NCI-H2227 treated with DMSO at 0.1 percent for 48 hours (cell line): ENCODE data around the gene ZYX.
A peak's percentile ranks its signal among the peaks of the same experiment; 100 is the strongest.

Source experiments
- DNase-seq: peaks from one replicate; lab custom pipeline; 2025; lab: John Stamatoyannopoulos, UW

ZYX gene, protein sequence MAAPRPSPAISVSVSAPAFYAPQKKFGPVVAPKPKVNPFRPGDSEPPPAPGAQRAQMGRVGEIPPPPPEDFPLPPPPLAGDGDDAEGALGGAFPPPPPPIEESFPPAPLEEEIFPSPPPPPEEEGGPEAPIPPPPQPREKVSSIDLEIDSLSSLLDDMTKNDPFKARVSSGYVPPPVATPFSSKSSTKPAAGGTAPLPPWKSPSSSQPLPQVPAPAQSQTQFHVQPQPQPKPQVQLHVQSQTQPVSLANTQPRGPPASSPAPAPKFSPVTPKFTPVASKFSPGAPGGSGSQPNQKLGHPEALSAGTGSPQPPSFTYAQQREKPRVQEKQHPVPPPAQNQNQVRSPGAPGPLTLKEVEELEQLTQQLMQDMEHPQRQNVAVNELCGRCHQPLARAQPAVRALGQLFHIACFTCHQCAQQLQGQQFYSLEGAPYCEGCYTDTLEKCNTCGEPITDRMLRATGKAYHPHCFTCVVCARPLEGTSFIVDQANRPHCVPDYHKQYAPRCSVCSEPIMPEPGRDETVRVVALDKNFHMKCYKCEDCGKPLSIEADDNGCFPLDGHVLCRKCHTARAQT

GRCh38 chr7:143380646-143381426 lies at the start of gene ZYX:
ZYX (plus strand) TSS chr7:143381345; CDS start chr7:143381572, 227 bp downstream.
- peak; percentile 84 for DNase-seq

GRCh38 chr7:143334244-143334643 lies 46.9 kb upstream of the ZYX start:
- DNase-seq: no peak

DNA sequence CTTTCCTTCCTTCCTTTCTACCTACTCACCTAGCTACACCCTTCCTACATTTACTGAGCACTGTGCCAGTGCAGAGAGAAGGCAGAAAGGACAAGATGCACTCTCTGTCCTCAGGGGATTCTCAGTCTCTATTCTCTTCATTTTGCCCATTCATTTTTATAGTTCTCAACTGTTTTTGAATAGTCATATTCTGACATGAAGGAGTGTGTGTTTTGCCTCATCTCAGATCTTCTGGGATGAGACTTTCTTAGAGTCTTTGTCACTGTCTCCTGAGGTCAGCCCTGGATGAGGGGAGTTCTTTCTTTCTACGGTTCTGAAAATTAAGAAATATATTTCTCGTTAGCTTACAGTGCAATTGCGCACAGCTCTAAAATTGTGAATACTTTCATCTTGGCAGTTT lies 43.9 kb upstream of the ZYX start:
- no peak for DNase-seq

GRCh38 chr7:143341842-143342241 lies 39.3 kb upstream of the ZYX start:
- no peak for DNase-seq

DNA sequence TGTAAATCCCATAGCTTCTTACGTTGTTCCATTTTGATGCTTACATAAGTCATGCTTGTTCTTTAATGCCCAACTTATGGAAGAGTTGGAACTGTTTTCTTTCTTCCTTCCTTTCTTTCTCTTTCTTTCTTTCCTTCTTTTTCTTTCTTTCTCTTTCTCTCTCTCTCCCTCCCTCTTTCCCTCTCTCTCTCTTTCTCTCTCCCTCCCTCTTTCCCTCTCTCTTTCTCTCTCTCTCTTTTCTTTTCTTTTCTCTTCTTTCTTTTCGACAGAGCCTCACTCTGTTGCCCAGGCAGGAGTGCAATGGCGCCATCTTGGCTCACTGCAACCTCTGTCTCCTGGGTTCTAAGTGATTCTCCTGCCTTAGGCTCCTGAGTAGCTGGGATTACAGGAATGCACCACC lies 37.5 kb upstream of the ZYX start:
- no peak for DNase-seq

DNA sequence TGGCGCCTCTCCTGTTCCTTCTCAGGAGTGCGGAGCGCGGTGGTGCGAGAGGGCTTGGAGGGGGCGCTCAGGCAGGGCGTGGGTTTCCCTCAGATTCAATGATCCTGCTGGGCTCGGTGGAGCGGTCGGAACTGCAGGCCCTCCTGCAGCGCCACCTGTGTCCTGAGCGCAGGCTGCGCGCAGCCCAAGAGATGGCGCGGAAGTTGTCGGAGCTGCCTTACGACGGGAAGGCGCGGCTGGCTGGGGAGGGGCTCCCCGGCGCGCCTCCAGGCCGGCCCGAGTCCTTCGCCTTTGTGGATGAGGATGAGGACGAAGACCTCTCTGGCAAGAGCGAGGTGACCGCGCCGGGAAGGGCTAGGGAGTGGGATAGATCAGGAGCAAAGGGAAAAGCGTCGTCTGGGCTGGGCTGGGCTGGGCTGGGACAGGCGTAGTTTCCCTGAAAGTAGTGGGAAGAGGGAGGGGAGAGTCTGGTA lies 35.7 kb upstream of the ZYX start:
- peak; percentile 35 for DNase-seq

DNA sequence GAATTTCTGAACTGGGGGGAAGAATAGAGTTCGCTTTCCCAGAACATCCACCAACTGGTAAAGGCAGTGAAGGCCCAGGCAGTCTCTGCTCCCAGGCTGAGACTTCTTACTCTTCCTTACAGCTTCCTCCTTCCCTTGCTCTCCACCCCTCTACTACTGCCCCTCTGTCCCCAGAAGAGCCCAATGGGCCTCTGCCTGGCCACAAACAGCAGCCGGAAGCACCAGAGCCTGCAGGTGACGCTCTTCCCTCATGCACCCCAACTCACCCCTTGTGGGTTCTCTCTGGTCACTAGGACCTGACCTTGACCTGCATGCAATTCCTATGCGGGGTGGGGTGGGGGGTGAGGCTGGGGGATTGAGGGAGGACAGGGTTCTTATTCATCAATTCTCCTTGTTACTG lies 35.1 kb upstream of the ZYX start:
- no peak for DNase-seq

DNA sequence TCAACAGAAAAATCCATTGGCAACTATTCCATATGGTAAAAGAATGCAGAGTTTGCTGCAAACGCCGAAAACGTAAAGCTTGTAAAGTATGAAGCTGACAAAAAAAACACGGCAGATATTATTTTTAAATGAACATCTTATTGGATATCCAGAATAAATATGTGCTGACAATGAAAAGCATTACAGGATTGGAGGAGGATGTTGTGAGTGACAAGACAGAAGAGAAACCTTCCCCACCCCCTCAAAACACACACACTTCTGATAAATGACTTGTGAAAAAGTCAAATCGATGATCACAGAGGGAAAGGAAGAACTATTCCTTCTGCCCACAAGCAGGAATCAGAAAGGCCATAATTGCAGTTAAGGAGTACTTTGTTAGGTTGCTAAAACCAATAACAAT lies 33.2 kb upstream of the ZYX start:
- DNase-seq: no peak

GRCh38 chr7:143351060-143351459 lies 30.1 kb upstream of the ZYX start:
- no peak for DNase-seq

GRCh38 chr7:143351574-143351973 lies 29.6 kb upstream of the ZYX start:
- DNase-seq: no peak

- DNase-seq: no peak
These were observed 28.6 kb upstream of the ZYX start for GRCh38 chr7:143352531-143353002.

- no peak for DNase-seq
These were observed 26.8 kb upstream of the ZYX start for GRCh38 chr7:143354376-143354775.

DNA sequence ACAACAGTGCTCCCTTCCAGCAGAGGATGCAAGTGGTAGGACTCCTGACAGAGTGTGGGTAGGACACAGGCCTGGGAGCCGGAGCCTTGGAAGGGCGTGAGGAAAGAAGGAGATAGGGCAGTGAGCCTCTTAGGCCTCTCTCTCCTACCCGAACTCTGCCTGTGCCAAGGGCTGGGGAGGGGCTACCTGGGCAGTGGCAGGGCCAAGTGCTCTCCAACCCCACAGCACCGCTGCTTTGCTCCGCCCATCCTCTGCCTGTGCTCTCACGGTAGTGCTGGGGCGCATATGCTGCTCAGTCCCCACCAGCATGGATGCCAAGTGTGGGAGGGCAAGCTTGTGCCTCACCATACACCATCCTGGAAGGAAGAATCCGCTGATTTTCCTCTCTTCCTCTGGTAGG lies 26.2 kb upstream of the ZYX start:
- no peak for DNase-seq

GRCh38 chr7:143355450-143356385 lies 25.4 kb upstream of the ZYX start:
- no peak for DNase-seq

GRCh38 chr7:143356414-143357050 lies 24.6 kb upstream of the ZYX start:
- DNase-seq: no peak

DNA sequence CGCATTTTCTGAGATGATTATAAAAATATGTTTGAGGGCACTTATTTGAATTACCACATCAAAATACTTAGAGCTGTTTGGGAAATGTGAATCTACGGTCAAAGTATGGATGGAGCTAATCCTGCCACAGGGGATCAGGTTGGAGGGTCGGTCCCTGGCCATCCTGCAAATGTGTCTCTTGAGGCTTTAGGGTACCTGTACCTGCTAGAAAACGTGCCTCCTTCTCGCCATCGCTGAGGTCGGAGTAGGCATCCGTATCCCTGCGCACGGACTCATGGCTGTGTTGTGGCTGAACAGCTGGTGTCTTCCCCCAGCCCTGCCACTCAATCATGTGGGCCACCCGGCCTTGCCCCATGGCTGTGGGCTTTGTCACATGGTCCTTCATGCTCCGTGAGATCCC lies 22.5 kb upstream of the ZYX start:
- no peak for DNase-seq

- DNase-seq: no peak
These were observed 21.3 kb upstream of the ZYX start for GRCh38 chr7:143359771-143360353.

DNA sequence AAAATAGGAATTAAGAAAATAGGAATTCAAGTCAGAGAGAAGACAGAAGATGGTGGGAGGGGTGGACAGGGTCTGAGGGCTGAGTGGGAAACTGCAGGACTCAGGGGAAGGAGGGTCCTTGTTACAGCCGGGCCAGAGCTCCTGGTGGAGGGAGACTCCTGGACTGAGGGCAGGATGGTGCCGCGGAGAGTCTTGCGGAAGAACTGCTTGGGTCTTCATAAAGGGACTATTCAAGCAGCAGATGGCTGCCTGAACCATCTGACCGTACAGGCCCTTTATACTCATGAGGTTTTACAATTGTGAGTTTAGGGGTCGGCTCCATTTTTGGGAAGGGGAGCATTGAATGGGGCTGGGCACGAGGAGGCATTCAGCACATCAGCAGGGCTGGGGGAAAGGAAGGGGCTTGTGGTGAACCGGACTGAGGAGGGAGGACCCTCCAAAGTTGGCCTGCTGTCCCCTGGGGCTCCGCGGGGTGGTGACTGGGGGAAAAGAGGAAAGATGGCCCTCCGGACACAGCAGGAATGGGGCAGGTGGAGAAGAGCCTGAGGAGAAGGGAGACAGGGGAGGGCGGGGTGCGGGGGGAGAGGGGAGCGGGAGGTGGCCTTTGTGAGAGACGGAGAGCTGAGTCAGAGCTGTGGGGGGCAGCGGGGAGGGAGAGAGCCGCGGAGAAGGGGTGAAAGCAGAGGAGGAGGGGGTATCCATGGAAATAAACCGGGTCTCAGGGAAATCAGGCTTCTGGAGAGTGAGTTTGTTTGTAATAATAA lies 20.2 kb upstream of the ZYX start:
- DNase-seq: no peak

- peak; percentile 19 for DNase-seq
These were observed 19.5 kb upstream of the ZYX start for GRCh38 chr7:143361552-143362130.
